OCI-LY3 (cell line): ENCODE measurements around the gene RIN1.

ENCODE experiments used
- H2AFZ ChIP-seq: fragments of 200-600, 300-600 bp; shearing (Covaris generic); 2 replicates; pipeline ENCODE4 v1.6.0; 2014; ENCODE audit warnings: antibody characterized with exemption, low read depth, low read length
- H3K27ac ChIP-seq: fragments of 200-600, 300-600 bp; sonication (generic); 2 replicates; pipeline ENCODE4 v1.5.1; 2014; ENCODE audit warnings: mild to moderate bottlenecking, low read length, moderate library complexity, mixed read lengths
- H3K27me3 ChIP-seq: fragments of 200-600, 300-600 bp; sonication (generic); 2 replicates; pipeline ENCODE4 v1.6.1; 2014; ENCODE audit warnings: low read depth, low read length, mixed read lengths
- H3K36me3 ChIP-seq: fragments of 200-600, 300-600 bp; sonication (generic); replicated peaks from 2 replicates; pipeline ENCODE3; 2014; ENCODE audit warnings: low read depth, low read length, mixed read lengths
- H3K4me1 ChIP-seq: fragments of 300-600, 200-600 bp; sonication (generic); 2 replicates; pipeline ENCODE4 v1.6.1; 2014; ENCODE audit warnings: low read length, mixed read lengths
- H3K4me2 ChIP-seq: fragments of 200-600, 300-600 bp; sonication (generic); 2 replicates; pipeline ENCODE4 v1.6.1; 2014; ENCODE audit warnings: low read length, mixed read lengths
- H3K4me3 ChIP-seq: fragments of 300-600, 200-600 bp; sonication (generic); 2 replicates; pipeline ENCODE4 v1.5.1; 2014; ENCODE audit warnings: antibody characterized with exemption, mild to moderate bottlenecking, low read length, moderate library complexity
- H3K79me2 ChIP-seq: fragments of 300-600, 200-600 bp; shearing (Covaris generic); 2 replicates; pipeline ENCODE4 v1.6.1; 2014; ENCODE audit warnings: mild to moderate bottlenecking, low read length, mixed read lengths
- H3K9ac ChIP-seq: fragments of 300-600, 200-600 bp; shearing (Covaris generic); 2 replicates; pipeline ENCODE4 v1.6.0; 2014; ENCODE audit warnings: mild to moderate bottlenecking, low read length, moderate library complexity
- H3K9me3 ChIP-seq: fragments of 200-600, 300-600 bp; shearing (Covaris generic); 2 replicates; pipeline ENCODE4 v1.6.1; 2014; ENCODE audit warnings: low read length, mixed read lengths; ENCODE audit not compliant: insufficient read depth
- H4K20me1 ChIP-seq: fragments of 200-600, 300-600 bp; sonication (generic); 2 replicates; pipeline ENCODE4 v1.6.1; 2016; ENCODE audit warnings: low read length, mixed read lengths; ENCODE audit not compliant: insufficient read depth
- EZH2phosphoT487 ChIP-seq: fragments of 200-600 bp; shearing (Covaris generic); IDR thresholded peaks from 2 replicates; pipeline ENCODE4 v1.6.1; 2018; ENCODE audit warnings: antibody characterized with exemption, mixed run types, low read depth
- TF ChIP-seq, protein P1 (sequence below): fragments of 200-600, 300-600 bp; sonication (generic); IDR thresholded peaks from 2 replicates; pipeline ENCODE4 v1.5.1; 2014; ENCODE audit warnings: antibody characterized with exemption, low read length, low read depth

Gene RIN1

DNA sequence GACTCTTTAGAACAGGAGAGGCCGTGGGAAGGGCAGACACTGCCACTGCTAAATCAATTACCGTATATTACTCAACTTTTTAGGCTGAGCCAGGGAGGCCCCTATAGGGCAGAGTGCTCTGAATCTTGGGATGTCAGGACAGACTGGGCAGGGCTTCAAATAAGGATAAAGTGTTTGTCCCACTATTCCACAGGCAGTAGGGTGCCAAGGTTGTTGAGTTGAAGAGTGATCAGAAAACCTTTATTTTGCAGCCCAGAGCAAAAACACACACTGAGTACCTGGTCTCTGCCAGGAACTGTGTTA lies 12.8 kb upstream of the RIN1 start:
- H3K4me2 ChIP-seq, result no peak overlapping the region
- H3K36me3 ChIP-seq, result no peaks in the 10 kb centered on the region
- no peaks in the 10 kb centered on the region for H4K20me1 ChIP-seq
- H2AFZ ChIP-seq, result no peak overlapping the region
- no peak overlapping the region for H3K9ac ChIP-seq
- TF ChIP-seq, protein P1, sequence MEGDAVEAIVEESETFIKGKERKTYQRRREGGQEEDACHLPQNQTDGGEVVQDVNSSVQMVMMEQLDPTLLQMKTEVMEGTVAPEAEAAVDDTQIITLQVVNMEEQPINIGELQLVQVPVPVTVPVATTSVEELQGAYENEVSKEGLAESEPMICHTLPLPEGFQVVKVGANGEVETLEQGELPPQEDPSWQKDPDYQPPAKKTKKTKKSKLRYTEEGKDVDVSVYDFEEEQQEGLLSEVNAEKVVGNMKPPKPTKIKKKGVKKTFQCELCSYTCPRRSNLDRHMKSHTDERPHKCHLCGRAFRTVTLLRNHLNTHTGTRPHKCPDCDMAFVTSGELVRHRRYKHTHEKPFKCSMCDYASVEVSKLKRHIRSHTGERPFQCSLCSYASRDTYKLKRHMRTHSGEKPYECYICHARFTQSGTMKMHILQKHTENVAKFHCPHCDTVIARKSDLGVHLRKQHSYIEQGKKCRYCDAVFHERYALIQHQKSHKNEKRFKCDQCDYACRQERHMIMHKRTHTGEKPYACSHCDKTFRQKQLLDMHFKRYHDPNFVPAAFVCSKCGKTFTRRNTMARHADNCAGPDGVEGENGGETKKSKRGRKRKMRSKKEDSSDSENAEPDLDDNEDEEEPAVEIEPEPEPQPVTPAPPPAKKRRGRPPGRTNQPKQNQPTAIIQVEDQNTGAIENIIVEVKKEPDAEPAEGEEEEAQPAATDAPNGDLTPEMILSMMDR, result no peak
- peaks cover 23% of the 10 kb centered on the region for H3K4me1 ChIP-seq
- no peaks in the 10 kb centered on the region for H3K27me3 ChIP-seq
- H3K4me3 ChIP-seq, result no peak overlapping the region
- no peak overlapping the region for H3K27ac ChIP-seq
- peaks cover 12% of the 10 kb centered on the region for H3K79me2 ChIP-seq
- H3K9me3 ChIP-seq, result no peaks in the 10 kb centered on the region

DNA sequence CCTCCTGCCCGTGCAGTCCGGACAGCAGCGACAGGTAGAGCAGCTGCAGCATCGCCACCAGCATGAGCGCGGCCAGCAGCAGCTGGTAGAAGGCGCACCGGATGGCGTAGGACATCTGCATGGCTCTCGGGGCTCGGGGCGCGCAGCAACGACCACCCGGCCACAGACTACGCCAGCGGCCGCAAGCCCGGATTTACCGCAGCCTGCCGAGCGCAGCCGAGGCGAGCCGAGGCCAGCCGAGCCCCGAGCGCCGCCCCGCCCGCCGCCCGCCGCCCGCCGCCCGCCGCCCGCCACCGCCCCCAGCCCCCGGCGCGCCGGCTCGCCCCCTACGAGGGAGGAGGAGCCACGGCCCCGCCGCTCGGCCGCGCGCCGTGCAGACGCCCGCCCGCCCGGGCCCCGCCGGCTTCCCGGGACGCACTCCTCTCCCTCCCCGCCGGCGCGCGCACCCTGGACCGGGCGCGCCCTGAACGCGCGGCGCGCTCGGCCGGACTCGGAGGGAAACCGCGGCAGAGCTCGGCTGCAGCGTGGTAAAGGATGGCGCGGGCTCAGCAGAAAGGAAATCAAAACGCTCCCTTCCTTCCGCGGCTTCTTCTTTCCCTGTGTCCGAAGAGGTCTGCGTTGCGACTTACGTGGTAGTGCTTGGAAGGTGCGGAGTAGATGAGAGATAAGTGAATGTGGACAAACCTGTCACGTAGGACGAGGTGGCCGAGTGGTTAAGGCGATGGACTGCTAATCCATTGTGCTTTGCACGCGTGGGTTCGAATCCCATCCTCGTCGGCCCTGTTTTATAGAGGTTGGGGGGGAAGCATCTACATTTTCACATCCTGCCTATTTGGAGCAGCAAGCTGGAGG lies 11.4 kb upstream of the RIN1 start, which contains the start of gene B4GAT1:
Gene B4GAT1 (minus strand): TSS at position 205 of the 852 bp plus-strand sequence. CDS start 84 bp downstream, at position 121.
- Histone ChIP-seq H3K79me2 (peaks cover 26% of the 10 kb centered on the region), H3K4me3 (peak within 1 kb of the TSS; percentile 99), H3K4me1 (peaks cover 28% of the 10 kb centered on the region), H2AFZ (peak within 1 kb of the TSS; percentile 94), H3K27me3 (no peaks in the 10 kb centered on the region), H4K20me1 (no peaks in the 10 kb centered on the region), H3K27ac (peak within 1 kb of the TSS; percentile 57), H3K9me3 (no peaks in the 10 kb centered on the region), H3K9ac (peak within 1 kb of the TSS; percentile 89), H3K4me2 (peak within 1 kb of the TSS; percentile 94), H3K36me3 (peaks cover 5% of the 10 kb centered on the region)
- TF ChIP-seq, protein P1, result no peak
- TF ChIP-seq EZH2phosphoT487, result no peak

GRCh38 chr11:66346476-66347424 lies 10.5 kb upstream of the RIN1 start:
- peak overlapping the region; percentile 94 for H2AFZ ChIP-seq
- peaks cover 26% of the 10 kb centered on the region for H3K79me2 ChIP-seq
- H3K9ac ChIP-seq, result peak overlapping the region; percentile 89
- TF ChIP-seq EZH2phosphoT487, result no peak
- TF ChIP-seq, protein P1, result no peak
- H3K9me3 ChIP-seq, result no peaks in the 10 kb centered on the region
- H3K4me3 ChIP-seq, result peak overlapping the region; percentile 99
- H4K20me1 ChIP-seq, result no peaks in the 10 kb centered on the region
- no peaks in the 10 kb centered on the region for H3K27me3 ChIP-seq
- H3K4me2 ChIP-seq, result peak overlapping the region; percentile 94
- peaks cover 6% of the 10 kb centered on the region for H3K36me3 ChIP-seq
- peaks cover 28% of the 10 kb centered on the region for H3K4me1 ChIP-seq
- peak overlapping the region; percentile 37; the same call in 1 of the 2 replicates for H3K27ac ChIP-seq

GRCh38 chr11:66345316-66345649 lies 9.0 kb upstream of the RIN1 start:
- peak overlapping the region; percentile 83 for H3K4me3 ChIP-seq
- H3K9me3 ChIP-seq, result no peaks in the 10 kb centered on the region
- H3K4me2 ChIP-seq, result peak overlapping the region; percentile 70
- peaks cover 26% of the 10 kb centered on the region for H3K79me2 ChIP-seq
- peak overlapping the region; percentile 13; the same call in 1 of the 2 replicates for H3K27ac ChIP-seq
- peaks cover 28% of the 10 kb centered on the region for H3K4me1 ChIP-seq
- no peaks in the 10 kb centered on the region for H3K27me3 ChIP-seq
- H3K9ac ChIP-seq, result peak overlapping the region; percentile 58
- peaks cover 16% of the 10 kb centered on the region for H3K36me3 ChIP-seq
- no peaks in the 10 kb centered on the region for H4K20me1 ChIP-seq
- H2AFZ ChIP-seq, result peak overlapping the region; percentile 65
- TF ChIP-seq EZH2phosphoT487, result no peak
- TF ChIP-seq, protein P1, result no peak
